Uterus (tissue), 4 donors: ENCODE data around the gene XRCC6. TPM values are rescaled to one million over a fixed set of nuclear protein-coding genes. Genes with fewer than 3 reads are reported as not detected.

Experiments used
- DNase-seq, 2 donors: peaks; one replicate each; pipeline ENCODE4 v3.0.0-alpha.2; 2019 to 2020
- H3K27ac ChIP-seq, 2 donors: fragments of 200-600 bp; sonication (generic); 1 replicate in 1 of 2; 2 replicates in 1 of 2; pipeline ENCODE4 v1.5.1; 2016 to 2018
- H3K27me3 ChIP-seq, 2 donors: fragments of 200-600 bp; sonication (generic); one replicate each; pipeline ENCODE4 v1.5.1; 2018 to 2019; ENCODE audit warnings: control low read depth in 1 of 2
- H3K36me3 ChIP-seq, 2 donors: fragments of 200-600 bp; sonication (generic); one replicate each; pipeline ENCODE4 v1.5.1; 2019; ENCODE audit warnings: control low read depth in 1 of 2
- H3K4me1 ChIP-seq, 2 donors: fragments of 200-600 bp; sonication (generic); one replicate each; pipeline ENCODE4 v1.5.1; 2018 to 2019; ENCODE audit warnings: control low read depth in 1 of 2
- H3K4me3 ChIP-seq, 2 donors: fragments of 200-600 bp; sonication (generic); 1 replicate in 1 of 2; 2 replicates in 1 of 2; pipeline ENCODE4 v1.5.1; 2018 to 2019; ENCODE audit warnings: mild to moderate bottlenecking in 1 of 2
- H3K9me3 ChIP-seq, 2 donors: fragments of 200-600 bp; sonication (generic); one replicate each; pipeline ENCODE4 v1.5.1; 2019; ENCODE audit warnings: control low read depth in 1 of 2
- CTCF ChIP-seq, 4 experiments: fragments of 200-600 bp in 2 of 4; fragments of 450-650 bp in 2 of 4; sonication (generic) in 2 of 4; IDR thresholded peaks; one replicate each; pipeline ENCODE4 v1.5.1; 2016 to 2019; ENCODE audit warnings: antibody characterized with exemption in 4 of 4, mild to moderate bottlenecking in 2 of 4, moderate library complexity in 1 of 4
- POLR2A ChIP-seq, 2 donors: fragments of 450-650 bp; IDR thresholded peaks; one replicate each; pipeline ENCODE4 v1.6.1; 2016; ENCODE audit warnings: antibody characterized with exemption in 2 of 2, mild to moderate bottlenecking in 1 of 2, moderate library complexity in 1 of 2
- intact Hi-C: fragments of 100-400 bp; cut with DNase I; formaldehyde crosslinking; loops from one replicate; pipeline ENCODE4 v1.15.1; 2023; ENCODE audit warnings: low total_unique reads
- total RNA-seq, 4 donors: library from RNA; depleted of rRNA in 3 of 4; stranded (reverse); fragments of >200 nt in 3 of 4; gene quantifications; one replicate each; pipeline versions ENCODE4 v1.1.0 to v1.2.4, GENCODE V29; 2014 to 2023
- donor health status: DM: yes; HTN: yes; CAD: no.

Gene XRCC6
- total RNA-seq, 4 donors from 2014 or later = 89.1 to 303 (median 157) TPM

GRCh38 chr22:41654322-41654721 lies 33.2 kb downstream of the XRCC6 start:
- Histone ChIP-seq H3K27me3 (no peaks in the 10 kb centered on the region), H3K36me3 (no peaks in the 10 kb centered on the region)

GRCh38 chr22:41656556-41656955 lies 35.5 kb downstream of the XRCC6 start:
- Histone ChIP-seq H3K4me3 (no peak overlapping the region), H3K4me1 (no peaks in the 10 kb centered on the region), H3K9me3 (no peaks in the 10 kb centered on the region), H3K27me3 (no peaks in the 10 kb centered on the region), H3K36me3 (no peaks in the 10 kb centered on the region), H3K27ac (no peak overlapping the region)
- no peak for DNase-seq
- no peak for TF ChIP-seq CTCF (IDR thresholded peaks at IDR 0.05)
- TF ChIP-seq POLR2A (IDR thresholded peaks at IDR 0.05) = no peak
- intact Hi-C loops = no loop called here

More at GRCh38 chr22:41654322-41654721, 33.2 kb downstream of the XRCC6 start:
- Histone ChIP-seq H3K9me3 (no peaks in the 10 kb centered on the region), H3K4me3 (no peak overlapping the region), H3K4me1 (no peaks in the 10 kb centered on the region), H3K27ac (no peak overlapping the region)
- intact Hi-C loops = no loop called here
- no peak for DNase-seq
- TF ChIP-seq POLR2A (IDR thresholded peaks at IDR 0.05) = no peak
- no peak for TF ChIP-seq CTCF (IDR thresholded peaks at IDR 0.05)

GRCh38 chr22:41657709-41658108 lies 36.6 kb downstream of the XRCC6 start:
- no peaks in the 10 kb centered on the region for H3K9me3 ChIP-seq
- H3K4me1 ChIP-seq = no peaks in the 10 kb centered on the region
- no peaks in the 10 kb centered on the region for H3K36me3 ChIP-seq
- H3K4me3 ChIP-seq = no peak overlapping the region
- H3K27ac ChIP-seq = no peak overlapping the region
- no peaks in the 10 kb centered on the region for H3K27me3 ChIP-seq
- intact Hi-C loops = no loop called here
- DNase-seq = no peak
- TF ChIP-seq POLR2A (IDR thresholded peaks at IDR 0.05) = no peak
- TF ChIP-seq CTCF (IDR thresholded peaks at IDR 0.05) = no peak

- intact Hi-C loops = no loop called here
- no peaks in the 10 kb centered on the region for H3K27me3 ChIP-seq
- H3K27ac ChIP-seq = no peak overlapping the region
- DNase-seq = no peak
- H3K4me3 ChIP-seq = no peak overlapping the region
- H3K4me1 ChIP-seq = no peaks in the 10 kb centered on the region
- H3K9me3 ChIP-seq = no peaks in the 10 kb centered on the region
- H3K36me3 ChIP-seq = no peaks in the 10 kb centered on the region
- no peak for TF ChIP-seq POLR2A (IDR thresholded peaks at IDR 0.05)
- TF ChIP-seq CTCF (IDR thresholded peaks at IDR 0.05) = no peak
Measured at GRCh38 chr22:41658869-41659268, 37.8 kb downstream of the XRCC6 start.

- Histone ChIP-seq H3K27me3 (no peaks in the 10 kb centered on the region), H3K9me3 (no peaks in the 10 kb centered on the region), H3K36me3 (no peaks in the 10 kb centered on the region), H3K27ac (no peak overlapping the region), H3K4me3 (no peak overlapping the region), H3K4me1 (no peaks in the 10 kb centered on the region)
- TF ChIP-seq POLR2A (IDR thresholded peaks at IDR 0.05) = no peak
- no peak for TF ChIP-seq CTCF (IDR thresholded peaks at IDR 0.05)
- intact Hi-C loops = no loop called here
- DNase-seq = no peak
Measured at GRCh38 chr22:41659941-41660340, 38.8 kb downstream of the XRCC6 start.
